Thoracic aorta (tissue), 2 donors: ENCODE results near the gene MYO3B. TPM values are rescaled to one million over a fixed set of nuclear protein-coding genes. Genes with fewer than 3 reads are reported as not detected.

Source experiments
- ATAC-seq: fragments of 150-250 bp; one replicate; pipeline ENCODE4 v1.8.0; 2017; ENCODE audit warnings: low read depth; ENCODE audit not compliant: insufficient number of reproducible peaks, low FRiP score
- DNase-seq: peaks from one replicate; pipeline ENCODE4 v3.0.0-alpha.2; 2020; ENCODE audit warnings: low spot score
- H3K27ac ChIP-seq, 2 donors: fragments of 200-600 bp; sonication (generic); 1 replicate in 1 of 2; 2 replicates in 1 of 2; pipeline ENCODE4 v1.5.1; 2016; ENCODE audit warnings: mild to moderate bottlenecking in 2 of 2, moderate library complexity in 2 of 2
- H3K27me3 ChIP-seq: fragments of 200-600 bp; sonication (generic); replicated peaks from 2 replicates; pipeline ENCODE4 v1.6.0; 2016; ENCODE audit warnings: mild to moderate bottlenecking; ENCODE audit not compliant: insufficient read depth
- H3K36me3 ChIP-seq: fragments of 200-600 bp; sonication (generic); one replicate; pipeline ENCODE4 v1.5.1; 2016
- H3K4me1 ChIP-seq, 2 donors: fragments of 200-600 bp; sonication (generic); 1 replicate in 1 of 2; 2 replicates in 1 of 2; pipeline versions ENCODE4 v1.5.1 to v1.6.0; 2016; ENCODE audit warnings: low read depth in 2 of 2, mild to moderate bottlenecking in 1 of 2; ENCODE audit not compliant: control insufficient read depth in 1 of 2
- H3K4me3 ChIP-seq: fragments of 200-600 bp; sonication (generic); 2 replicates; pipeline ENCODE4 v1.5.1; 2016; ENCODE audit warnings: mild to moderate bottlenecking
- H3K9me3 ChIP-seq: fragments of 200-600 bp; sonication (generic); 2 replicates; pipeline ENCODE4 v1.5.1; 2016
- total RNA-seq, 2 donors: library from RNA; depleted of rRNA; stranded (reverse); fragments of >200 nt; gene quantifications; one replicate each; pipeline versions ENCODE4 v1.1.0 to v1.2.3, GENCODE V29; 2016
- TF ChIP-seq, protein P1 (sequence below): fragments of 200-600 bp; sonication (generic); IDR thresholded peaks from one replicate; pipeline ENCODE4 v1.5.1; 2019; ENCODE audit warnings: antibody characterized with exemption

MYO3B gene
- total RNA-seq, 2 donors from 2014 or later = not detected

GRCh38 chr2:170498619-170499018, 320.7 kb downstream of the MYO3B start:
- Histone ChIP-seq H3K4me3 (no peak overlapping the region), H3K27me3 (no peaks in the 10 kb centered on the region), H3K27ac (no peak overlapping the region), H3K36me3 (no peaks in the 10 kb centered on the region), H3K4me1 (no peaks in the 10 kb centered on the region), H3K9me3 (no peaks in the 10 kb centered on the region)
- TF ChIP-seq, protein P1, sequence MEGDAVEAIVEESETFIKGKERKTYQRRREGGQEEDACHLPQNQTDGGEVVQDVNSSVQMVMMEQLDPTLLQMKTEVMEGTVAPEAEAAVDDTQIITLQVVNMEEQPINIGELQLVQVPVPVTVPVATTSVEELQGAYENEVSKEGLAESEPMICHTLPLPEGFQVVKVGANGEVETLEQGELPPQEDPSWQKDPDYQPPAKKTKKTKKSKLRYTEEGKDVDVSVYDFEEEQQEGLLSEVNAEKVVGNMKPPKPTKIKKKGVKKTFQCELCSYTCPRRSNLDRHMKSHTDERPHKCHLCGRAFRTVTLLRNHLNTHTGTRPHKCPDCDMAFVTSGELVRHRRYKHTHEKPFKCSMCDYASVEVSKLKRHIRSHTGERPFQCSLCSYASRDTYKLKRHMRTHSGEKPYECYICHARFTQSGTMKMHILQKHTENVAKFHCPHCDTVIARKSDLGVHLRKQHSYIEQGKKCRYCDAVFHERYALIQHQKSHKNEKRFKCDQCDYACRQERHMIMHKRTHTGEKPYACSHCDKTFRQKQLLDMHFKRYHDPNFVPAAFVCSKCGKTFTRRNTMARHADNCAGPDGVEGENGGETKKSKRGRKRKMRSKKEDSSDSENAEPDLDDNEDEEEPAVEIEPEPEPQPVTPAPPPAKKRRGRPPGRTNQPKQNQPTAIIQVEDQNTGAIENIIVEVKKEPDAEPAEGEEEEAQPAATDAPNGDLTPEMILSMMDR = no peak
- ATAC-seq (no peak), DNase-seq (no peak)

GRCh38 chr2:170500104-170500503, 322.2 kb downstream of the MYO3B start:
- Histone ChIP-seq H3K4me3 (no peak overlapping the region), H3K27ac (no peak overlapping the region), H3K36me3 (no peaks in the 10 kb centered on the region), H3K9me3 (no peaks in the 10 kb centered on the region), H3K27me3 (no peaks in the 10 kb centered on the region), H3K4me1 (peaks cover under 1 to 3% of the 10 kb centered on the region in 2 donors)
- TF ChIP-seq, protein P1 = no peak
- DNase-seq (no peak), ATAC-seq (no peak)

- Histone ChIP-seq H3K27ac (no peak overlapping the region), H3K36me3 (no peaks in the 10 kb centered on the region), H3K4me3 (no peak overlapping the region), H3K4me1 (peaks cover 7 to 10% of the 10 kb centered on the region in 2 donors), H3K9me3 (no peaks in the 10 kb centered on the region), H3K27me3 (no peaks in the 10 kb centered on the region)
- DNase-seq (no peak), ATAC-seq (no peak)
- TF ChIP-seq, protein P1 = no peak
These were observed 322.8 kb downstream of the MYO3B start for GRCh38 chr2:170500770-170501169.

GRCh38 chr2:170501421-170502043, 323.6 kb downstream of the MYO3B start:
- Histone ChIP-seq H3K4me3 (no peak overlapping the region), H3K27ac (no peak overlapping the region), H3K9me3 (no peaks in the 10 kb centered on the region), H3K4me1 (peaks cover 8 to 17% of the 10 kb centered on the region in 2 donors), H3K27me3 (no peaks in the 10 kb centered on the region), H3K36me3 (no peaks in the 10 kb centered on the region)
- ATAC-seq = no peak
- TF ChIP-seq, protein P1 = no peak
- no peak for DNase-seq

- Histone ChIP-seq H3K36me3 (no peaks in the 10 kb centered on the region), H3K4me1 (peaks cover 8 to 23% of the 10 kb centered on the region in 2 donors), H3K27ac (no peak overlapping the region), H3K9me3 (no peaks in the 10 kb centered on the region), H3K4me3 (no peak overlapping the region), H3K27me3 (no peaks in the 10 kb centered on the region)
- TF ChIP-seq, protein P1 = no peak
- ATAC-seq (no peak), DNase-seq (no peak)
These were observed 324.6 kb downstream of the MYO3B start for GRCh38 chr2:170502361-170503130.
